PC-9 (cell line): ENCODE measurements around the gene CCDC88C.

Source experiments
- EZH2 ChIP-seq: fragments of 200-600 bp; sonication (generic); IDR thresholded peaks from 2 replicates; pipeline ENCODE4 v1.8.0; 2017; ENCODE audit warnings: antibody characterized with exemption, low read depth
- TF ChIP-seq, protein P1 (sequence below): fragments of 200-600 bp; sonication (generic); conservative IDR thresholded peaks from 2 replicates; pipeline ENCODE4 v1.6.1; 2017; ENCODE audit warnings: mixed run types, antibody characterized with exemption, mild to moderate bottlenecking, moderate library complexity

DNA sequence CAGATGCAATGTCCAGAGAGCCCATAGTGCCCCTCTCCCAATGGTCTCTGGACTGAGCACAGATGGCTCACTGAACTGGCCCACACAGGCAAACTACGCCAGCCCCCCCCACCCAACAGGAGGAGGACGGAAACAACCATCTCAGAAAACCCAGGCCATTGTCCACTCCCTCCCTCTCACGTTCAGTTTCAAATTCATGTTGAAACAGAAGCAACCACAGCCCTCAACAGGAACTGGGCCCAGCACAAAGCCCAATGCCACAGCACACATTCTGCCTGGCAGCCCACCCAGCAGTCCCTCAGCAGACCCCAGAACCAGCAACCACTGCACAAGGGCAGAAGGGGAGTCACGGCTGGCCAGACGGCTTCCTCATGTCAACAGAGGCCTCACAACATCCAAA lies 10.6 kb downstream of the CCDC88C start:
- TF ChIP-seq, protein P1, sequence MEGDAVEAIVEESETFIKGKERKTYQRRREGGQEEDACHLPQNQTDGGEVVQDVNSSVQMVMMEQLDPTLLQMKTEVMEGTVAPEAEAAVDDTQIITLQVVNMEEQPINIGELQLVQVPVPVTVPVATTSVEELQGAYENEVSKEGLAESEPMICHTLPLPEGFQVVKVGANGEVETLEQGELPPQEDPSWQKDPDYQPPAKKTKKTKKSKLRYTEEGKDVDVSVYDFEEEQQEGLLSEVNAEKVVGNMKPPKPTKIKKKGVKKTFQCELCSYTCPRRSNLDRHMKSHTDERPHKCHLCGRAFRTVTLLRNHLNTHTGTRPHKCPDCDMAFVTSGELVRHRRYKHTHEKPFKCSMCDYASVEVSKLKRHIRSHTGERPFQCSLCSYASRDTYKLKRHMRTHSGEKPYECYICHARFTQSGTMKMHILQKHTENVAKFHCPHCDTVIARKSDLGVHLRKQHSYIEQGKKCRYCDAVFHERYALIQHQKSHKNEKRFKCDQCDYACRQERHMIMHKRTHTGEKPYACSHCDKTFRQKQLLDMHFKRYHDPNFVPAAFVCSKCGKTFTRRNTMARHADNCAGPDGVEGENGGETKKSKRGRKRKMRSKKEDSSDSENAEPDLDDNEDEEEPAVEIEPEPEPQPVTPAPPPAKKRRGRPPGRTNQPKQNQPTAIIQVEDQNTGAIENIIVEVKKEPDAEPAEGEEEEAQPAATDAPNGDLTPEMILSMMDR, result no peak
- no peak for TF ChIP-seq EZH2
